Gastroesophageal sphincter (tissue), 4 donors: Measurements from ENCODE around the gene CDH22. TPM values are rescaled to one million over a fixed set of nuclear protein-coding genes. Genes with fewer than 3 reads are reported as not detected.

Experiments used
- ATAC-seq: fragments of 150-250 bp; one replicate; pipeline ENCODE4 v1.9.1; 2016; ENCODE audit warnings: mild to moderate bottlenecking, moderate library complexity
- H3K27ac ChIP-seq, 4 donors: fragments of 200-600 bp; sonication (generic) in 3 of 4; 1 replicate in 3 of 4; 2 replicates in 1 of 4; pipeline ENCODE4 v1.5.1; 2016 to 2019
- H3K27me3 ChIP-seq: fragments of 200-600 bp; sonication (generic); one replicate; pipeline ENCODE4 v1.5.1; 2019
- H3K36me3 ChIP-seq, 2 donors: fragments of 200-600 bp; sonication (generic); one replicate each; pipeline ENCODE4 v1.5.1; 2019; ENCODE audit warnings: control low read depth in 1 of 2
- H3K4me1 ChIP-seq, 3 donors: fragments of 200-600 bp; sonication (generic); 1 replicate in 2 of 3; 2 replicates in 1 of 3; pipeline ENCODE4 v1.5.1; 2016 to 2019; ENCODE audit warnings: control low read depth in 2 of 3
- H3K4me3 ChIP-seq, 2 donors: fragments of 200-600 bp; sonication (generic); one replicate each; pipeline ENCODE4 v1.5.1; 2019; ENCODE audit warnings: mild to moderate bottlenecking in 1 of 2, moderate library complexity in 1 of 2
- H3K9me3 ChIP-seq, 3 donors: fragments of 200-600 bp; sonication (generic); one replicate each; pipeline ENCODE4 v1.5.1; 2017 to 2019; ENCODE audit warnings: control low read depth in 2 of 3
- CTCF ChIP-seq, 4 experiments: fragments of 200-600 bp in 2 of 4; fragments of 450-650 bp in 2 of 4; sonication (generic) in 1 of 4; IDR thresholded peaks; one replicate each; pipeline ENCODE4 v1.5.1; 2017 to 2019; ENCODE audit warnings: antibody characterized with exemption in 4 of 4, mild to moderate bottlenecking in 2 of 4, moderate library complexity in 2 of 4
- EP300 ChIP-seq: sonication (generic); formaldehyde crosslinking; IDR thresholded peaks from one replicate; pipeline ENCODE4 v1.6.1; 2017; ENCODE audit warnings: antibody characterized with exemption, mild to moderate bottlenecking
- POLR2A ChIP-seq, 2 donors: fragments of 450-650 bp; IDR thresholded peaks; one replicate each; pipeline ENCODE4 v1.6.1; 2017; ENCODE audit warnings: antibody characterized with exemption in 2 of 2, mild to moderate bottlenecking in 2 of 2, moderate library complexity in 1 of 2
- POLR2AphosphoS5 ChIP-seq: sonication (generic); formaldehyde crosslinking; IDR thresholded peaks from one replicate; pipeline ENCODE4 v1.6.1; 2017; ENCODE audit warnings: antibody characterized with exemption
- WGBS, 2 donors: methylation state at CpG; one replicate each; pipeline ENCODE4 v1.1.5; 2018; ENCODE audit warnings: low coverage in 1 of 2; 5-methylcytosine and 5-hydroxymethylcytosine counted together
- total RNA-seq, 4 donors: library from RNA; depleted of rRNA; stranded (reverse); fragments of >200 nt; gene quantifications; one replicate each; pipeline ENCODE4 v1.1.0, GENCODE V29; 2016

The CDH22 gene
- total RNA-seq, 4 donors from 2014 or later = 0.15 TPM; not detected in 3

GRCh38 chr20:46221256-46221833 lies 87.0 kb downstream of the CDH22 start:
- no peak overlapping the region for H3K27ac ChIP-seq
- TF ChIP-seq POLR2A (IDR thresholded peaks at IDR 0.05) (no peak), CTCF (IDR thresholded peaks at IDR 0.05) (no peak), POLR2AphosphoS5 (no peak), EP300 (no peak)
- H3K27me3 ChIP-seq = peaks cover 22% of the 10 kb centered on the region
- no peaks in the 10 kb centered on the region for H3K36me3 ChIP-seq
- peaks cover 0 to 17% (median 9%) of the 10 kb centered on the region in 3 donors for H3K4me1 ChIP-seq
- H3K4me3 ChIP-seq = no peak overlapping the region
- no peaks in the 10 kb centered on the region for H3K9me3 ChIP-seq
- ATAC-seq = no peak
- WGBS, 2 donors = 65 to 85% methylated on average over 5 to 7 of the region's 9 CpGs

DNA sequence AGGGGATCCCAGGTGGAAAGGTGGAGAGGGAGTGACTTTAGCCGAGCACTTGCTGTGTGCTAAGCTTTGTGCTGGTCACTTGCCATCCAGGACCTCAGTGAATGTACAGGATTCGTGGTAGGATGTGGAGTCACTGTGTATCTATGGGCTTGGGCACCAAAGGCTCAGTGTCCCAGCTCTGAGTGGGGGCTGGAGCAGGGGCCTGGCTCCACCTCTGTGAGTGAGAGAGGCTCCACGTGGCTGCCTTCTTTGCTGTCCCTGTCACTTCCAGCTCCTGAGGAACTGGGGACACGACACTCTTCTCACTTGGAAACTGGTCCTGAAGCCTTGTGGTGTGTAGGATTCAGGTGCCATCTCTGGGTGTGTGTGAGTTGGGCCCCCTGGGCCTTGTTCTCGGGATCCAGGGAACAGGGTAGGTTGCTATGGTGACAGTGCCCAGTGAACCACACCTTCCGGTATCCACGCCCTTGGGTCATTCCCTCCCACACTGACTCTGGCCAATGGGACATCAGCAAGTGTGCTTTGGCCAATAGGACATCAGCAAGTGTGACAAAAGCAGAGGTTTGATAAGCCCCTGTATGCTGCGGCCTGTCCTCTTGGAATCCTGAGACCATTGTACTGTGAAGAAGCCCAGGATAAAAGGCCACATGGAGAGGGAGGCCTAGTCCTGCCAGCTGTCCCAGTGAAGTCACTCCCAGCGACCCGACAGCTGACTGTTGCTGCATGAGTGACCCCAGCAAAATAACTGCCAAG lies 87.7 kb downstream of the CDH22 start:
- H3K9me3 ChIP-seq = no peaks in the 10 kb centered on the region
- no peaks in the 10 kb centered on the region for H3K36me3 ChIP-seq
- no peak overlapping the region for H3K4me3 ChIP-seq
- ATAC-seq = no peak
- TF ChIP-seq POLR2A (IDR thresholded peaks at IDR 0.05) (no peak), EP300 (no peak), CTCF (IDR thresholded peaks at IDR 0.05) (no peak), POLR2AphosphoS5 (no peak)
- peaks cover 0 to 22% (median 9%) of the 10 kb centered on the region in 3 donors for H3K4me1 ChIP-seq
- peaks cover 22% of the 10 kb centered on the region for H3K27me3 ChIP-seq
- H3K27ac ChIP-seq = no peak overlapping the region
- WGBS, 2 donors = 55 to 60% methylated on average over 6 to 9 of the region's 10 CpGs

DNA sequence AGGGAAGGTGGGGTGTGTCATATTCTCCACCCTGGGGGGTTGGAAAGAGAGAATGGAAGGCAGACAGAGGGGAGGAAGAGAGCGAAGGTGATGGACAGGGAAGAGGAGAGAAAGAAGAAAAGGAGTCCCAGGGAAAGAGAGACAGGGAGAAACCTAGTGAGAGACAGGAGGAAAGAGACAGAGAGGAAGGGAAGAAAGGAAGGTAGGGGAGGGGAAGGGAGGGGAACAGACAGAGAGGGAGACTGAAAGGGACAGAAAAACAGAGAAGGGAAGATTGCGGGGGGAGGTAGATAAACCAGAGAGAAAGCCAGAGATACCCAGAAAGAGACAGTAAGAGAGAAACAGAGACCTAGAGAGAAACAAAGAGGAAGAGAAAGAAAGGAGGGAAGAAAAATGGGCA lies 88.4 kb downstream of the CDH22 start:
- TF ChIP-seq EP300 = no peak
- no peak for TF ChIP-seq POLR2AphosphoS5
- no peak for TF ChIP-seq CTCF (IDR thresholded peaks at IDR 0.05)
- no peak for TF ChIP-seq POLR2A (IDR thresholded peaks at IDR 0.05)
- H3K9me3 ChIP-seq = no peaks in the 10 kb centered on the region
- H3K36me3 ChIP-seq = no peaks in the 10 kb centered on the region
- H3K4me1 ChIP-seq = peaks cover 0 to 22% (median 9%) of the 10 kb centered on the region in 3 donors
- ATAC-seq = no peak
- no peak overlapping the region for H3K27ac ChIP-seq
- WGBS, 2 donors = 49 to 64% methylated on average over 2 of the region's 2 CpGs
- no peak overlapping the region for H3K4me3 ChIP-seq
- peaks cover 27% of the 10 kb centered on the region for H3K27me3 ChIP-seq

DNA sequence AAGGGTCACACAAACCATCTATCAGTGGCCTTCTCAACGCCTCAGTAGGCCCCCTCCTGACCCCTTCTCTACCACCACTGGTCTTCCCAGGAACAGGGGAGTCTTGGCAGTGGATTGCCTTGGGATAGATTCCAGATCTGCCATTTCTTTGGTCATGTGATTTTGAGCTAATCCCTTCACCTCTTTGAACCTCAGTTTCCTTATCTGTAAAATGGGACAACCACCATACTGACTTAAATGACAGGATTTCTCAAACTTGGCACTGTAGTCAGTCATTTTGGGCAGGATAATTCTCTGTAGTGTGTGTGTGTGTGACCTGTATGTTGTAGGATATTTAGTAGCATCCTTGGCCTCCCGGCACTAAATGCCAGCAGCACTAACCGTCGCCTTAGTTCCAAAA lies 89.1 kb downstream of the CDH22 start:
- peaks cover 0 to 22% (median 9%) of the 10 kb centered on the region in 3 donors for H3K4me1 ChIP-seq
- no peak overlapping the region for H3K27ac ChIP-seq
- WGBS, 2 donors = 57 to 92% methylated on average over 1 to 4 of the region's 4 CpGs
- TF ChIP-seq CTCF (IDR thresholded peaks at IDR 0.05) (no peak), POLR2A (IDR thresholded peaks at IDR 0.05) (no peak), POLR2AphosphoS5 (no peak), EP300 (no peak)
- H3K27me3 ChIP-seq = peaks cover 28% of the 10 kb centered on the region
- H3K4me3 ChIP-seq = no peak overlapping the region
- no peaks in the 10 kb centered on the region for H3K9me3 ChIP-seq
- H3K36me3 ChIP-seq = no peaks in the 10 kb centered on the region
- no peak for ATAC-seq

- peaks cover 33% of the 10 kb centered on the region for H3K27me3 ChIP-seq
- 60% methylated on average over 1 of the region's 9 CpGs; no CpG with 5 or more reads in 1 of the 2 donors for WGBS, 2 donors
- no peak for TF ChIP-seq POLR2A (IDR thresholded peaks at IDR 0.05)
- TF ChIP-seq CTCF (IDR thresholded peaks at IDR 0.05) = no peak
- TF ChIP-seq POLR2AphosphoS5 = no peak
- TF ChIP-seq EP300 = no peak
Observed at GRCh38 chr20:46218656-46219055, 89.6 kb downstream of the CDH22 start.

More at GRCh38 chr20:46218656-46219055, 89.6 kb downstream of the CDH22 start:
- H3K36me3 ChIP-seq = no peaks in the 10 kb centered on the region
- H3K9me3 ChIP-seq = no peaks in the 10 kb centered on the region
- peaks cover 0 to 22% (median 9%) of the 10 kb centered on the region in 3 donors for H3K4me1 ChIP-seq
- no peak overlapping the region for H3K27ac ChIP-seq
- H3K4me3 ChIP-seq = no peak overlapping the region
- no peak for ATAC-seq
